D721Med (cell line): ENCODE results near the gene TNS4.

Source experiments
- DNase-seq: peaks from one replicate; pipeline ENCODE4 v3.0.0; 2011; ENCODE audit warnings: low spot score; ENCODE audit not compliant: insufficient read length
- FAIRE-seq: peaks from 2 replicates; lab custom pipeline; 2011; peaks lifted over from hg19 to GRCh38; lab: Jason Lieb, UNC
- CTCF ChIP-seq: IDR thresholded peaks from 2 replicates; pipeline ENCODE4 v1.5.1; 2012; ENCODE audit warnings: mild to moderate bottlenecking, control low read depth; ENCODE audit not compliant: insufficient read depth; ENCODE audit errors: missing control alignments

The TNS4 gene

GRCh38 chr17:40477796-40478195 is 23.6 kb downstream of the TNS4 start:
- no peak for FAIRE-seq
- TF ChIP-seq CTCF: no peak
- DNase-seq: no peak

GRCh38 chr17:40475234-40475908 is 26.1 kb downstream of the TNS4 start:
- TF ChIP-seq CTCF: no peak
- FAIRE-seq (no peak), DNase-seq (no peak)

- no peak for TF ChIP-seq CTCF
- no peak for DNase-seq
Measured at GRCh38 chr17:40474419-40475002, 26.9 kb downstream of the TNS4 start.

GRCh38 chr17:40473573-40474365 is 27.7 kb downstream of the TNS4 start:
- FAIRE-seq: no peak

More at GRCh38 chr17:40474419-40475002, 26.9 kb downstream of the TNS4 start:
- no peak for FAIRE-seq

GRCh38 chr17:40472733-40473452 is 28.5 kb downstream of the TNS4 start:
- no peak for DNase-seq
- no peak for TF ChIP-seq CTCF
- no peak for FAIRE-seq

More at GRCh38 chr17:40473573-40474365, 27.7 kb downstream of the TNS4 start:
- TF ChIP-seq CTCF: no peak
- no peak for DNase-seq

- DNase-seq (no peak), FAIRE-seq (no peak)
- TF ChIP-seq CTCF: no peak
Measured at GRCh38 chr17:40471846-40472732, 29.3 kb downstream of the TNS4 start.
